ENCODE measurements around the gene MUC5AC.

The MUC5AC gene

GRCh38 chr11:1117992-1118391 is 39.8 kb upstream of the MUC5AC start:
- Mint-ChIP-seq H3K9me3 (ENCODE audit: low read depth) (no peaks in the 10 kb centered on the region), H3K4me3 (no peak overlapping the region), H3K4me1 (ENCODE audit: low read depth) (no peaks in the 10 kb centered on the region), H3K27me3 (no peaks in the 10 kb centered on the region), H3K36me3 (no peaks in the 10 kb centered on the region), H3K27ac (no peak overlapping the region)

GRCh38 chr11:1118755-1119603 is 38.8 kb upstream of the MUC5AC start:
- Mint-ChIP-seq H3K4me3 (no peak overlapping the region), H3K9me3 (ENCODE audit: low read depth) (no peaks in the 10 kb centered on the region)

GRCh38 chr11:1119604-1120146 is 38.1 kb upstream of the MUC5AC start:
- H3K27me3 Mint-ChIP-seq = peaks cover 2% of the 10 kb centered on the region
- H3K27ac Mint-ChIP-seq = no peak overlapping the region
- H3K4me3 Mint-ChIP-seq = no peak overlapping the region
- no peaks in the 10 kb centered on the region for H3K4me1 Mint-ChIP-seq (ENCODE audit: low read depth)
- no peaks in the 10 kb centered on the region for H3K36me3 Mint-ChIP-seq
- H3K9me3 Mint-ChIP-seq (ENCODE audit: low read depth) = no peaks in the 10 kb centered on the region

More at GRCh38 chr11:1118755-1119603, 38.8 kb upstream of the MUC5AC start:
- Mint-ChIP-seq H3K4me1 (ENCODE audit: low read depth) (no peaks in the 10 kb centered on the region), H3K27ac (no peak overlapping the region), H3K36me3 (no peaks in the 10 kb centered on the region), H3K27me3 (no peaks in the 10 kb centered on the region)

GRCh38 chr11:1120532-1121330 is 37.0 kb upstream of the MUC5AC start:
- H3K4me3 Mint-ChIP-seq = no peak overlapping the region
- no peaks in the 10 kb centered on the region for H3K36me3 Mint-ChIP-seq
- no peaks in the 10 kb centered on the region for H3K9me3 Mint-ChIP-seq (ENCODE audit: low read depth)
- no peaks in the 10 kb centered on the region for H3K4me1 Mint-ChIP-seq (ENCODE audit: low read depth)
- H3K27ac Mint-ChIP-seq = no peak overlapping the region
- H3K27me3 Mint-ChIP-seq = peaks cover 2% of the 10 kb centered on the region

GRCh38 chr11:1121331-1121812 is 36.4 kb upstream of the MUC5AC start:
- H3K36me3 Mint-ChIP-seq = no peaks in the 10 kb centered on the region

GRCh38 chr11:1121813-1122663 is 35.7 kb upstream of the MUC5AC start:
- no peaks in the 10 kb centered on the region for H3K9me3 Mint-ChIP-seq (ENCODE audit: low read depth)

More at GRCh38 chr11:1121331-1121812, 36.4 kb upstream of the MUC5AC start:
- H3K4me1 Mint-ChIP-seq (ENCODE audit: low read depth) = no peaks in the 10 kb centered on the region
- H3K27me3 Mint-ChIP-seq = peaks cover 2% of the 10 kb centered on the region
- no peak overlapping the region for H3K27ac Mint-ChIP-seq
- H3K9me3 Mint-ChIP-seq (ENCODE audit: low read depth) = no peaks in the 10 kb centered on the region
- no peak overlapping the region for H3K4me3 Mint-ChIP-seq

GRCh38 chr11:1122664-1123002 is 35.1 kb upstream of the MUC5AC start:
- Mint-ChIP-seq H3K36me3 (no peaks in the 10 kb centered on the region), H3K9me3 (ENCODE audit: low read depth) (no peaks in the 10 kb centered on the region), H3K4me1 (ENCODE audit: low read depth) (no peaks in the 10 kb centered on the region), H3K27ac (no peak overlapping the region), H3K27me3 (peaks cover 3% of the 10 kb centered on the region), H3K4me3 (no peak overlapping the region)

More at GRCh38 chr11:1121813-1122663, 35.7 kb upstream of the MUC5AC start:
- Mint-ChIP-seq H3K36me3 (no peaks in the 10 kb centered on the region), H3K4me3 (no peak overlapping the region), H3K27me3 (peaks cover 2% of the 10 kb centered on the region), H3K4me1 (ENCODE audit: low read depth) (no peaks in the 10 kb centered on the region), H3K27ac (no peak overlapping the region)

- Mint-ChIP-seq H3K27ac (no peak overlapping the region), H3K4me1 (ENCODE audit: low read depth) (no peaks in the 10 kb centered on the region), H3K4me3 (no peak overlapping the region), H3K36me3 (no peaks in the 10 kb centered on the region), H3K9me3 (ENCODE audit: low read depth) (no peaks in the 10 kb centered on the region), H3K27me3 (peaks cover 3% of the 10 kb centered on the region)
These were observed 33.8 kb upstream of the MUC5AC start for GRCh38 chr11:1123970-1124369.

GRCh38 chr11:1125803-1126202 is 31.9 kb upstream of the MUC5AC start:
- H3K4me3 Mint-ChIP-seq = no peak overlapping the region
- H3K27ac Mint-ChIP-seq = no peak overlapping the region

GRCh38 chr11:1126491-1126926 is 31.2 kb upstream of the MUC5AC start:
- Mint-ChIP-seq H3K4me1 (ENCODE audit: low read depth) (no peaks in the 10 kb centered on the region), H3K27me3 (peaks cover 3% of the 10 kb centered on the region), H3K9me3 (ENCODE audit: low read depth) (no peaks in the 10 kb centered on the region), H3K36me3 (no peaks in the 10 kb centered on the region), H3K27ac (no peak overlapping the region), H3K4me3 (no peak overlapping the region)

More at GRCh38 chr11:1125803-1126202, 31.9 kb upstream of the MUC5AC start:
- H3K27me3 Mint-ChIP-seq = peaks cover 3% of the 10 kb centered on the region
- H3K36me3 Mint-ChIP-seq = no peaks in the 10 kb centered on the region
- no peaks in the 10 kb centered on the region for H3K4me1 Mint-ChIP-seq (ENCODE audit: low read depth)
- H3K9me3 Mint-ChIP-seq (ENCODE audit: low read depth) = no peaks in the 10 kb centered on the region

- H3K9me3 Mint-ChIP-seq (ENCODE audit: low read depth) = no peaks in the 10 kb centered on the region
- H3K36me3 Mint-ChIP-seq = no peaks in the 10 kb centered on the region
- H3K27ac Mint-ChIP-seq = no peak overlapping the region
- no peak overlapping the region for H3K4me3 Mint-ChIP-seq
- no peaks in the 10 kb centered on the region for H3K4me1 Mint-ChIP-seq (ENCODE audit: low read depth)
- peaks cover 3% of the 10 kb centered on the region for H3K27me3 Mint-ChIP-seq
These were observed 30.7 kb upstream of the MUC5AC start for GRCh38 chr11:1126935-1127663.

- peaks cover 3% of the 10 kb centered on the region for H3K27me3 Mint-ChIP-seq
- H3K27ac Mint-ChIP-seq = no peak overlapping the region
- H3K36me3 Mint-ChIP-seq = no peaks in the 10 kb centered on the region
- no peaks in the 10 kb centered on the region for H3K9me3 Mint-ChIP-seq (ENCODE audit: low read depth)
- H3K4me1 Mint-ChIP-seq (ENCODE audit: low read depth) = no peaks in the 10 kb centered on the region
- H3K4me3 Mint-ChIP-seq = no peak overlapping the region
These were observed 30.0 kb upstream of the MUC5AC start for GRCh38 chr11:1127664-1128162.

GRCh38 chr11:1128311-1129142 is 29.2 kb upstream of the MUC5AC start:
- H3K9me3 Mint-ChIP-seq (ENCODE audit: low read depth) = peaks cover 2% of the 10 kb centered on the region
- no peaks in the 10 kb centered on the region for H3K4me1 Mint-ChIP-seq (ENCODE audit: low read depth)
- no peak overlapping the region for H3K27ac Mint-ChIP-seq
- H3K36me3 Mint-ChIP-seq = peaks cover 3% of the 10 kb centered on the region
- no peak overlapping the region for H3K4me3 Mint-ChIP-seq
- peaks cover 5% of the 10 kb centered on the region for H3K27me3 Mint-ChIP-seq
